ENCODE results near the gene EI24. TPM values are rescaled to one million over a fixed set of nuclear protein-coding genes. Genes with fewer than 3 reads are reported as not detected.

EI24 gene
- total and polyA plus RNA-seq, 2 donors (not counting 1 experiment from before 2014, with no cell fraction given) = 94.6 to 180 TPM

GRCh38 chr11:125559888-125560287 is 9.4 kb upstream of the EI24 start:
- Histone ChIP-seq H2AFZ (ENCODE audit: low read length) (no peak overlapping the region), H3K27me3 (ENCODE audit: control insufficient read depth, insufficient read depth, low read length) (no peaks in the 10 kb centered on the region), H3K4me2 (ENCODE audit: extremely low read depth, insufficient read depth, low read length) (no peak overlapping the region), H3K79me2 (ENCODE audit: control insufficient read depth, insufficient read depth, low read length) (no peaks in the 10 kb centered on the region), H4K20me1 (ENCODE audit: control insufficient read depth, extremely low read depth, insufficient read depth, low read length) (no peaks in the 10 kb centered on the region), H3K4me3 (replicated peaks in 1 of 4; ENCODE audit: control extremely low read depth in 1 of 4, insufficient read depth in 1 of 4, low read depth in 3 of 4, low read length in 4 of 4) (no peak overlapping the region), H3K9ac (ENCODE audit: insufficient read depth, low read length) (no peak overlapping the region), H3K27ac (ENCODE audit: insufficient read depth, low read length) (no peak overlapping the region), H3K9me3 (ENCODE audit: control insufficient read depth, insufficient read depth, low read depth, low read length) (no peaks in the 10 kb centered on the region), H3K4me1 (ENCODE audit: control insufficient read depth, extremely low read depth, insufficient read depth, low read length) (no peaks in the 10 kb centered on the region), H3K36me3 (ENCODE audit: control insufficient read depth, insufficient read depth, low read length) (no peaks in the 10 kb centered on the region)
- TF ChIP-seq CTCF (conservative IDR thresholded peaks at IDR 0.05 in 1 of 2, IDR thresholded peaks at IDR 0.05 in 1 of 2; ENCODE audit: low read depth in 1 of 2, low read length in 2 of 2) (no peak), EZH2 (IDR thresholded peaks at IDR 0.05; ENCODE audit: low read length, missing control alignments) (no peak)
- peak in 1 of 2 donors; percentile 29 for DNase-seq (ENCODE audit: low read depth in 2 of 2)

GRCh38 chr11:125561924-125562323 is 7.4 kb upstream of the EI24 start:
- Histone ChIP-seq H2AFZ (ENCODE audit: low read length) (no peak overlapping the region), H3K4me3 (replicated peaks in 1 of 4; ENCODE audit: control extremely low read depth in 1 of 4, insufficient read depth in 1 of 4, low read depth in 3 of 4, low read length in 4 of 4) (no peak overlapping the region), H3K4me1 (ENCODE audit: control insufficient read depth, extremely low read depth, insufficient read depth, low read length) (no peaks in the 10 kb centered on the region), H4K20me1 (ENCODE audit: control insufficient read depth, extremely low read depth, insufficient read depth, low read length) (no peaks in the 10 kb centered on the region), H3K27me3 (ENCODE audit: control insufficient read depth, insufficient read depth, low read length) (no peaks in the 10 kb centered on the region), H3K4me2 (ENCODE audit: extremely low read depth, insufficient read depth, low read length) (no peak overlapping the region), H3K9me3 (ENCODE audit: control insufficient read depth, insufficient read depth, low read depth, low read length) (no peaks in the 10 kb centered on the region), H3K79me2 (ENCODE audit: control insufficient read depth, insufficient read depth, low read length) (no peaks in the 10 kb centered on the region), H3K36me3 (ENCODE audit: control insufficient read depth, insufficient read depth, low read length) (no peaks in the 10 kb centered on the region), H3K9ac (ENCODE audit: insufficient read depth, low read length) (no peak overlapping the region), H3K27ac (ENCODE audit: insufficient read depth, low read length) (no peak overlapping the region)
- TF ChIP-seq EZH2 (IDR thresholded peaks at IDR 0.05; ENCODE audit: low read length, missing control alignments) (no peak), CTCF (conservative IDR thresholded peaks at IDR 0.05 in 1 of 2, IDR thresholded peaks at IDR 0.05 in 1 of 2; ENCODE audit: low read depth in 1 of 2, low read length in 2 of 2) (no peak)
- no peak for DNase-seq (ENCODE audit: low read depth in 2 of 2)

- no peak overlapping the region for H3K27ac ChIP-seq (ENCODE audit: insufficient read depth, low read length)
- no peak for DNase-seq (ENCODE audit: low read depth in 2 of 2)
- TF ChIP-seq EZH2 (IDR thresholded peaks at IDR 0.05; ENCODE audit: low read length, missing control alignments) (no peak), CTCF (conservative IDR thresholded peaks at IDR 0.05 in 1 of 2, IDR thresholded peaks at IDR 0.05 in 1 of 2; ENCODE audit: low read depth in 1 of 2, low read length in 2 of 2) (no peak)
Observed at GRCh38 chr11:125562430-125562829, 6.8 kb upstream of the EI24 start.

More at GRCh38 chr11:125562430-125562829, 6.8 kb upstream of the EI24 start:
- H4K20me1 ChIP-seq (ENCODE audit: control insufficient read depth, extremely low read depth, insufficient read depth, low read length) = no peaks in the 10 kb centered on the region
- H3K27me3 ChIP-seq (ENCODE audit: control insufficient read depth, insufficient read depth, low read length) = no peaks in the 10 kb centered on the region
- H3K4me1 ChIP-seq (ENCODE audit: control insufficient read depth, extremely low read depth, insufficient read depth, low read length) = no peaks in the 10 kb centered on the region
- no peak overlapping the region for H3K9ac ChIP-seq (ENCODE audit: insufficient read depth, low read length)
- no peak overlapping the region for H2AFZ ChIP-seq (ENCODE audit: low read length)
- H3K79me2 ChIP-seq (ENCODE audit: control insufficient read depth, insufficient read depth, low read length) = no peaks in the 10 kb centered on the region
- H3K9me3 ChIP-seq (ENCODE audit: control insufficient read depth, insufficient read depth, low read depth, low read length) = no peaks in the 10 kb centered on the region
- H3K36me3 ChIP-seq (ENCODE audit: control insufficient read depth, insufficient read depth, low read length) = no peaks in the 10 kb centered on the region
- H3K4me3 ChIP-seq (replicated peaks in 1 of 4; ENCODE audit: control extremely low read depth in 1 of 4, insufficient read depth in 1 of 4, low read depth in 3 of 4, low read length in 4 of 4) = no peak overlapping the region
- no peak overlapping the region for H3K4me2 ChIP-seq (ENCODE audit: extremely low read depth, insufficient read depth, low read length)
